Measurements from ENCODE around the gene FBXO31.

FBXO31 gene

DNA sequence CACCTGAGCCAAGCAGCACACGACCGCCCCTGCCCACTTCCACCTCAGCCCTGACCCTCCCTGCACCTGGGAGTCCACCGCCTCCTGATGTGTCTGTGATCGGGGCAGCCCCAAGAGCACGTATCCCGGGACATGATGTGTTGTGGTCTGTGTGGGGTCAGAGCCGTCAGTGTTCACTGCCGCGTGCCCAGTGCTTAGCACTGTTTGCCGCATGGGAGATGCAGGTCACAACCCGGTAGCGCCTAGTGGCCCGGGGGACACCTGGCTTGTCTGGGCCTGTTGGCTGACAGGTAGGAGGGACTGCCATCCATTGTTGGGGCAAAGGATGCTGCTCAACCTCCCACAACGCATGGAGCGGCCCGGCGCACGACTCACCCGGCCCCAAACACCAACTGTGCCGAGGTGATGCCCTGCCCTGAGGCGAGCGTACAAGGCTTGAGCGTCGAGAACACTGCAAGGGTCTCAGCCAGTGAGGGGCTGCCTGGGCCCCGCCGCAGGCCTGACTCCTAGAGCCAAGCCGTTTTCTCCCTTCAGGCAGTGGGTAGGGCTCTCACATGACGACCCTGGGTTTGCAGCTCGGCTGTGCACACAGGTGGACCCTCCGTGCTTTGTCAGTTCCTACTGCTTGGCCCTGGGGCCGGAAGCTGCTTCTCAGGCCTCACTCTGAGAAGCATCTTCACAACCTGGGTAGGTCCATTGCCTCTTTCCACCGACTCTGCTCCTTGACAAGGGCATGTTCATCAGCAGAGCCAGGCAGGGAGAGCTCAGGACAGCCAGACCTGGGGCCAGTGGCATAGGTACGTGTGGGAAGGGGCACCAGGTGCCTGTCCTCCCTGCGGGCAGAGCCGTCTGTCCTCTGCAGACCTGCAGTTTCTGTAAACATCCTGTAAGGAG lies 60.5 kb downstream of the FBXO31 start:
- ATAC-seq (ENCODE audit: insufficient read depth, low read depth) (no peak), DNase-seq (no peak)
- H3K27ac ChIP-seq (ENCODE audit: low read length) = no peak overlapping the region
- peaks cover 14% of the 10 kb centered on the region for H3K79me2 ChIP-seq (ENCODE audit: insufficient read depth, low read length)
- H3K9ac ChIP-seq (ENCODE audit: low read depth, low read length) = no peak overlapping the region
- H2AFZ ChIP-seq (ENCODE audit: low read depth, low read length) = no peak overlapping the region
- peaks cover 23% of the 10 kb centered on the region for H4K20me1 ChIP-seq (ENCODE audit: insufficient read depth, low read length)
- no peak overlapping the region for H3K4me2 ChIP-seq (ENCODE audit: insufficient read depth, low read length)
- peaks cover 16% of the 10 kb centered on the region for H3K36me3 ChIP-seq (ENCODE audit: insufficient read depth, low read length)
- TF ChIP-seq, protein P1, sequence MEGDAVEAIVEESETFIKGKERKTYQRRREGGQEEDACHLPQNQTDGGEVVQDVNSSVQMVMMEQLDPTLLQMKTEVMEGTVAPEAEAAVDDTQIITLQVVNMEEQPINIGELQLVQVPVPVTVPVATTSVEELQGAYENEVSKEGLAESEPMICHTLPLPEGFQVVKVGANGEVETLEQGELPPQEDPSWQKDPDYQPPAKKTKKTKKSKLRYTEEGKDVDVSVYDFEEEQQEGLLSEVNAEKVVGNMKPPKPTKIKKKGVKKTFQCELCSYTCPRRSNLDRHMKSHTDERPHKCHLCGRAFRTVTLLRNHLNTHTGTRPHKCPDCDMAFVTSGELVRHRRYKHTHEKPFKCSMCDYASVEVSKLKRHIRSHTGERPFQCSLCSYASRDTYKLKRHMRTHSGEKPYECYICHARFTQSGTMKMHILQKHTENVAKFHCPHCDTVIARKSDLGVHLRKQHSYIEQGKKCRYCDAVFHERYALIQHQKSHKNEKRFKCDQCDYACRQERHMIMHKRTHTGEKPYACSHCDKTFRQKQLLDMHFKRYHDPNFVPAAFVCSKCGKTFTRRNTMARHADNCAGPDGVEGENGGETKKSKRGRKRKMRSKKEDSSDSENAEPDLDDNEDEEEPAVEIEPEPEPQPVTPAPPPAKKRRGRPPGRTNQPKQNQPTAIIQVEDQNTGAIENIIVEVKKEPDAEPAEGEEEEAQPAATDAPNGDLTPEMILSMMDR (IDR thresholded peaks at IDR 0.05; ENCODE audit: borderline replicate concordance, extremely low read depth, low read length, poor library complexity, severe bottlenecking) = no peak
- no peak overlapping the region for H3K4me3 ChIP-seq (ENCODE audit: low read depth in 1 of 2, low read length in 2 of 2)
- H3K4me1 ChIP-seq (ENCODE audit: insufficient read depth, low read length) = peaks cover 11% of the 10 kb centered on the region
- H3K27me3 ChIP-seq (ENCODE audit: insufficient read depth, low read length, poor library complexity) = no peaks in the 10 kb centered on the region
- H3K9me3 ChIP-seq (ENCODE audit: insufficient read depth, low read length, severe bottlenecking) = no peaks in the 10 kb centered on the region

DNA sequence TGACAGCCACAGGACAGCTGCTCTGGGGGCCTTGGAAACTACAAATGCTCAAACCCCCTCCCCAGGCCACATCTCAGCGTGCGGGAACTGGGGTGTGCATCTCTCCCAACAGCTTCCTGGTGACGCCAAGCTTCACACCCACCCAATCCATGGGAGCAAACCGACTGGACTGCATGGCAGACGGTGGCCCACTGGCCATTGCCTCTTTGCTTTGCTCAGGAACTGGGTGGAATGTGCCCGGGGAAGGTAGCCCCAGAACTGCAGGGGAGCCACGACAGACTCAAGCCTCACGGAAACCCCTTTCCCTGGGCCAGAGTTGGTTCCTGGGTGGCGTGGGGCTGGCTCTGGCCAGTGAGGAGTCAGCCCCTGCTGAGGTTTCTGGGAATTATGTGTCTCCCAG lies 61.2 kb downstream of the FBXO31 start:
- H3K79me2 ChIP-seq (ENCODE audit: insufficient read depth, low read length) = peaks cover 22% of the 10 kb centered on the region
- no peak overlapping the region for H3K4me2 ChIP-seq (ENCODE audit: insufficient read depth, low read length)
- H3K36me3 ChIP-seq (ENCODE audit: insufficient read depth, low read length) = peaks cover 12% of the 10 kb centered on the region
- no peak overlapping the region for H3K27ac ChIP-seq (ENCODE audit: low read length)
- H4K20me1 ChIP-seq (ENCODE audit: insufficient read depth, low read length) = peaks cover 17% of the 10 kb centered on the region
- no peak overlapping the region for H3K4me3 ChIP-seq (ENCODE audit: low read depth in 1 of 2, low read length in 2 of 2)
- ATAC-seq (ENCODE audit: insufficient read depth, low read depth) (no peak), DNase-seq (no peak)
- TF ChIP-seq, protein P1 (IDR thresholded peaks at IDR 0.05; ENCODE audit: borderline replicate concordance, extremely low read depth, low read length, poor library complexity, severe bottlenecking) = no peak
- no peak for TF ChIP-seq EZH2 (IDR thresholded peaks at IDR 0.05; ENCODE audit: borderline replicate concordance, low read depth, low read length, severe bottlenecking)
- no peak overlapping the region for H2AFZ ChIP-seq (ENCODE audit: low read depth, low read length)
- peaks cover 12% of the 10 kb centered on the region for H3K4me1 ChIP-seq (ENCODE audit: insufficient read depth, low read length)
- no peaks in the 10 kb centered on the region for H3K27me3 ChIP-seq (ENCODE audit: insufficient read depth, low read length, poor library complexity)
- H3K9ac ChIP-seq (ENCODE audit: low read depth, low read length) = no peak overlapping the region
- H3K9me3 ChIP-seq (ENCODE audit: insufficient read depth, low read length, severe bottlenecking) = no peaks in the 10 kb centered on the region

DNA sequence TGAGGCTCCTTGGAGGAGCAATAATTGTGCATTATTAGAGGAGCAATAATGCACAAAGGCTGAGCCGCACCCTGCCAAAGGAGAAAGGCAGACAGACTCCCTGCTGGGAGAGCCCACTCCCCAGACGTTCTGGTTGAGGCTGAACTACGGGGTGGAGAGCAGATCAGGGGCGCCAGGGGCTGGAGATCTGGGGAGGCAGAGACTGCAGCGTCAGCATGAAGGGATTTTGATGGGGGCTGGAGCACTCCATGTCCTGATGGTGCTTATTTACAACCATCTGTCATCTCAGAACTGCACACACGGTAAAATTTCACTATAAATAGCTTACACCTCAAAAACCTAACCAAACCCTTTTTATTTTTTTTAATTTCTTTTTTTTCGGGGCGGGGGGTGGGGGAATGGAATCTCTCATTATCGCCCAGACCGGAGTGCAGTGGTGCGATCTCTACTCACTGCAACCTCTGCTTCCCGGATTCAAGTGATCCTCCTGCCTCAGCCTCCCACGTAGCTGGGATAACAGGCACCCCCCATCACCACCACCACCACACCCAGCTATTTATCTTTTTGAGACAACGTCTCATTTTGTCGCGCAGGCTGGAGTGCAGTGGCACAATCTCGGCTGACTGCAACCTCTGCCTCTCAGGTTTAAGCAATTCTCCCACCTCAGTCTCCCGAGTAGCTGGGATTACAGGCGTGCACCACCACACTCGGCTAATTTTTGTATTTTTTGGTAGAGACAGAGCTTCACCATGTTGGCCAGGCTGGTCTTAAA lies 62.1 kb downstream of the FBXO31 start:
- ATAC-seq (ENCODE audit: insufficient read depth, low read depth) (no peak), DNase-seq (no peak)
- Histone ChIP-seq H3K27me3 (ENCODE audit: insufficient read depth, low read length, poor library complexity) (no peaks in the 10 kb centered on the region), H3K79me2 (ENCODE audit: insufficient read depth, low read length) (peaks cover 22% of the 10 kb centered on the region), H3K4me2 (ENCODE audit: insufficient read depth, low read length) (no peak overlapping the region), H3K4me3 (ENCODE audit: low read depth in 1 of 2, low read length in 2 of 2) (no peak overlapping the region), H3K27ac (ENCODE audit: low read length) (no peak overlapping the region), H3K36me3 (ENCODE audit: insufficient read depth, low read length) (peaks cover 12% of the 10 kb centered on the region), H3K9me3 (ENCODE audit: insufficient read depth, low read length, severe bottlenecking) (no peaks in the 10 kb centered on the region), H4K20me1 (ENCODE audit: insufficient read depth, low read length) (peaks cover 13% of the 10 kb centered on the region), H3K4me1 (ENCODE audit: insufficient read depth, low read length) (peaks cover 18% of the 10 kb centered on the region), H3K9ac (ENCODE audit: low read depth, low read length) (no peak overlapping the region), H2AFZ (ENCODE audit: low read depth, low read length) (no peak overlapping the region)
- TF ChIP-seq EZH2 (IDR thresholded peaks at IDR 0.05; ENCODE audit: borderline replicate concordance, low read depth, low read length, severe bottlenecking) = no peak
- TF ChIP-seq, protein P1 (IDR thresholded peaks at IDR 0.05; ENCODE audit: borderline replicate concordance, extremely low read depth, low read length, poor library complexity, severe bottlenecking) = no peak
